MM.1S (cell line): ENCODE data around the gene MARCKS.

Experiments
- DNase-seq: peaks from one replicate; pipeline ENCODE4 v3.0.0-alpha.2; 2015
- H2AFZ ChIP-seq: fragments of 300-600 bp; sonication (generic); 2 replicates; pipeline ENCODE4 v1.6.0; 2016; ENCODE audit warnings: antibody characterized with exemption, low read length
- H3F3A ChIP-seq: fragments of 300-600 bp; sonication (generic); 2 replicates; pipeline ENCODE4 v1.6.1; 2016; ENCODE audit warnings: mild to moderate bottlenecking, antibody characterized with exemption, low read length, moderate library complexity, mixed read lengths; ENCODE audit not compliant: insufficient read depth
- H3K27ac ChIP-seq: fragments of 300-600 bp; sonication (generic); 2 replicates; pipeline ENCODE4 v1.5.1; 2016; ENCODE audit warnings: mild to moderate bottlenecking, low read length
- H3K27me3 ChIP-seq: fragments of 300-600 bp; sonication (generic); replicated peaks from 2 replicates; pipeline ENCODE4 v1.6.0; 2016; ENCODE audit warnings: low read length; ENCODE audit not compliant: insufficient read depth
- H3K36me3 ChIP-seq: fragments of 300-600 bp; sonication (generic); replicated peaks from 2 replicates; pipeline ENCODE4 v1.6.1; 2016; ENCODE audit warnings: mild to moderate bottlenecking, low read length, mixed read lengths; ENCODE audit not compliant: insufficient read depth
- H3K4me1 ChIP-seq: fragments of 300-600 bp; sonication (generic); 2 replicates; pipeline ENCODE4 v1.6.1; 2016; ENCODE audit warnings: low read length, mixed read lengths
- H3K4me2 ChIP-seq: fragments of 300-600 bp; sonication (generic); 2 replicates; pipeline ENCODE4 v1.6.0; 2016; ENCODE audit warnings: low read depth, low read length
- H3K4me3 ChIP-seq: fragments of 300-600 bp; sonication (generic); 2 replicates; pipeline ENCODE4 v1.5.1; 2016; ENCODE audit warnings: low read length, mixed read lengths
- H3K79me2 ChIP-seq: fragments of 300-600 bp; sonication (generic); 2 replicates; pipeline ENCODE4 v1.6.1; 2016; ENCODE audit warnings: mixed run types, low read length, mixed read lengths
- H3K9ac ChIP-seq: fragments of 300-600 bp; sonication (generic); 2 replicates; pipeline ENCODE4 v1.6.1; 2016; ENCODE audit warnings: low read length, mixed read lengths
- H3K9me2 ChIP-seq: fragments of 300-600 bp; sonication (generic); replicated peaks from 2 replicates; pipeline ENCODE4 v1.6.1; 2016; ENCODE audit warnings: mild to moderate bottlenecking, low read length, mixed read lengths; ENCODE audit not compliant: insufficient read depth
- H3K9me3 ChIP-seq: fragments of 300-600 bp; sonication (generic); replicated peaks from 2 replicates; pipeline ENCODE4 v1.6.1; 2016; ENCODE audit warnings: mild to moderate bottlenecking, low read length, mixed read lengths; ENCODE audit not compliant: insufficient read depth
- H4K20me1 ChIP-seq: fragments of 300-600 bp; sonication (generic); 2 replicates; pipeline ENCODE4 v1.6.1; 2016; ENCODE audit warnings: mild to moderate bottlenecking, low read length, moderate library complexity, mixed read lengths; ENCODE audit not compliant: insufficient read depth
- CTCF ChIP-seq: fragments of 300-600 bp; sonication (generic); IDR thresholded peaks from 2 replicates; pipeline ENCODE4 v1.5.1; 2016; ENCODE audit warnings: antibody characterized with exemption, low read length, mixed read lengths
- EZH2 ChIP-seq: fragments of 300-600 bp; sonication (generic); optimal IDR thresholded peaks from 2 replicates; pipeline ENCODE3; 2017; ENCODE audit warnings: low read depth, mild to moderate bottlenecking, antibody characterized with exemption, low read length, mixed read lengths
- EZH2phosphoT487 ChIP-seq: fragments of 300-600 bp; sonication (generic); IDR thresholded peaks from 2 replicates; pipeline ENCODE4 v1.6.1; 2018; ENCODE audit warnings: antibody characterized with exemption, low read length

Gene MARCKS

GRCh38 chr6:113824866-113825265 is 32.3 kb upstream of the MARCKS start:
- no peak overlapping the region for H3K4me2 ChIP-seq
- no peak overlapping the region for H3K4me3 ChIP-seq
- H2AFZ ChIP-seq = no peak overlapping the region
- H3K27me3 ChIP-seq = no peaks in the 10 kb centered on the region
- H3K9ac ChIP-seq = no peak overlapping the region
- H3K36me3 ChIP-seq = no peaks in the 10 kb centered on the region
- no peak overlapping the region for H3K27ac ChIP-seq
- H3K4me1 ChIP-seq = no peaks in the 10 kb centered on the region
- no peaks in the 10 kb centered on the region for H3K9me3 ChIP-seq
- TF ChIP-seq EZH2 (no peak), EZH2phosphoT487 (no peak), CTCF (no peak)
- H4K20me1 ChIP-seq = no peaks in the 10 kb centered on the region
- H3F3A ChIP-seq = no peaks in the 10 kb centered on the region
- no peak for DNase-seq
- no peaks in the 10 kb centered on the region for H3K9me2 ChIP-seq
- no peaks in the 10 kb centered on the region for H3K79me2 ChIP-seq

GRCh38 chr6:113825781-113826180 is 31.4 kb upstream of the MARCKS start:
- Histone ChIP-seq H3K9me3 (no peaks in the 10 kb centered on the region), H3K4me2 (no peak overlapping the region), H3F3A (no peaks in the 10 kb centered on the region), H4K20me1 (no peaks in the 10 kb centered on the region), H3K9me2 (no peaks in the 10 kb centered on the region), H3K27ac (no peak overlapping the region), H3K4me3 (no peak overlapping the region), H2AFZ (no peak overlapping the region), H3K79me2 (no peaks in the 10 kb centered on the region), H3K4me1 (no peaks in the 10 kb centered on the region), H3K36me3 (no peaks in the 10 kb centered on the region), H3K9ac (no peak overlapping the region), H3K27me3 (no peaks in the 10 kb centered on the region)
- DNase-seq = no peak
- TF ChIP-seq EZH2 (no peak), EZH2phosphoT487 (no peak), CTCF (no peak)

- Histone ChIP-seq H3K27ac (no peak overlapping the region), H3K9me3 (no peaks in the 10 kb centered on the region), H3K36me3 (no peaks in the 10 kb centered on the region), H2AFZ (no peak overlapping the region), H3K27me3 (no peaks in the 10 kb centered on the region), H4K20me1 (no peaks in the 10 kb centered on the region), H3K4me1 (no peaks in the 10 kb centered on the region), H3K4me3 (no peak overlapping the region), H3K79me2 (no peaks in the 10 kb centered on the region), H3K9ac (no peak overlapping the region), H3F3A (no peaks in the 10 kb centered on the region), H3K9me2 (no peaks in the 10 kb centered on the region), H3K4me2 (no peak overlapping the region)
- no peak for DNase-seq
- TF ChIP-seq EZH2phosphoT487 = no peak
- TF ChIP-seq EZH2 = no peak
- no peak for TF ChIP-seq CTCF
These were observed 28.0 kb upstream of the MARCKS start for GRCh38 chr6:113828984-113829695.
